OCI-LY7 (cell line): ENCODE measurements around the gene FAAP100. TPM values are rescaled to one million over a fixed set of nuclear protein-coding genes. Genes with fewer than 3 reads are reported as not detected.

Experiments used
- BruUV-seq: library from RNA; stranded (reverse); fragments of 400-500 nt; replicated peaks from 2 replicates; lab custom pipeline; 2021; lab: Mats Ljungman, UMichigan
- CTCF ChIA-PET: fragments of 300-600 bp; sonication (Branson Sonifier 250); formaldehyde crosslinking; loops from one replicate; lab custom pipeline; 2022; ENCODE audit warnings: antibody characterized with exemption; ENCODE audit not compliant: unreplicated experiment; lab: Charles Lee
- POLR2A ChIA-PET: fragments of 300-600 bp; sonication (Branson Sonifier 250); formaldehyde crosslinking; loops from one replicate; lab custom pipeline; 2022; ENCODE audit warnings: antibody characterized with exemption; lab: Charles Lee
- DNase-seq: peaks from one replicate; pipeline ENCODE4 v3.0.0-alpha.2; 2015; ENCODE audit warnings: low spot score
- H2AFZ ChIP-seq: fragments of 200-600 bp; sonication (generic), shearing (Covaris generic); 2 replicates; pipeline ENCODE4 v1.6.1; 2014; ENCODE audit warnings: mild to moderate bottlenecking, antibody characterized with exemption, low read length, moderate library complexity
- H3K27ac ChIP-seq: fragments of 200-600 bp; sonication (generic); 2 replicates; pipeline ENCODE4 v1.5.1; 2014; ENCODE audit warnings: mixed run types, low read depth, mild to moderate bottlenecking, moderate library complexity, low read length, inconsistent platforms; ENCODE audit not compliant: poor library complexity, severe bottlenecking
- H3K36me3 ChIP-seq: fragments of 200-600 bp; sonication (generic); 2 replicates; pipeline ENCODE4 v1.6.1; 2014; ENCODE audit warnings: mild to moderate bottlenecking, antibody characterized with exemption, low read length, moderate library complexity, mixed read lengths; ENCODE audit not compliant: insufficient read depth
- H3K4me1 ChIP-seq: fragments of 200-600 bp; sonication (generic); 2 replicates; pipeline ENCODE4 v1.5.1; 2014; ENCODE audit warnings: mild to moderate bottlenecking, low read length; ENCODE audit not compliant: insufficient read depth, poor library complexity, severe bottlenecking
- H3K4me2 ChIP-seq: fragments of 200-600 bp; sonication (generic); 2 replicates; pipeline ENCODE4 v1.6.1; 2014; ENCODE audit warnings: mild to moderate bottlenecking, low read length
- H3K4me3 ChIP-seq: fragments of 200-600 bp; sonication (generic); 2 replicates; pipeline ENCODE4 v1.5.1; 2014; ENCODE audit warnings: mild to moderate bottlenecking, low read depth, low read length; ENCODE audit not compliant: poor library complexity, severe bottlenecking
- H3K79me2 ChIP-seq: fragments of 200-600 bp; sonication (generic); 2 replicates; pipeline ENCODE4 v1.6.1; 2016; ENCODE audit warnings: low read depth, mild to moderate bottlenecking, low read length, moderate library complexity, mixed read lengths; ENCODE audit not compliant: insufficient read depth
- H3K9me2 ChIP-seq: fragments of 200-600 bp; sonication (generic); 2 replicates; pipeline ENCODE4 v1.6.1; 2016; ENCODE audit warnings: mild to moderate bottlenecking, low read length, mixed read lengths; ENCODE audit not compliant: insufficient read depth
- H3K9me3 ChIP-seq: fragments of 200-600 bp; sonication (generic); 2 replicates; pipeline ENCODE4 v1.6.1; 2014; ENCODE audit warnings: mild to moderate bottlenecking, mixed run types, low read length, mixed read lengths
- H4K20me1 ChIP-seq: fragments of 200-600 bp; sonication (generic); 2 replicates; pipeline ENCODE4 v1.6.1; 2014; ENCODE audit warnings: mild to moderate bottlenecking, antibody characterized with exemption, low read length, moderate library complexity, mixed read lengths; ENCODE audit not compliant: insufficient read depth
- EZH2phosphoT487 ChIP-seq: fragments of 200-600 bp; sonication (generic); IDR thresholded peaks from 2 replicates; pipeline ENCODE4 v1.6.1; 2018; ENCODE audit warnings: low read depth, borderline replicate concordance, mild to moderate bottlenecking, mixed run types, antibody characterized with exemption, low read length, moderate library complexity, mixed read lengths
- intact Hi-C: fragments of 100-400 bp; cut with micrococcal nuclease; formaldehyde crosslinking; loops from one replicate; pipeline ENCODE4 v1.10.0; 2022; ENCODE audit not compliant: unreplicated experiment
- total RNA-seq, 2 experiments: library from RNA; depleted of rRNA in 1 of 2; stranded (reverse); fragments of >200 nt in 1 of 2; shearing (Covaris generic) in 1 of 2; gene quantifications; 2 replicates each; pipeline ENCODE4 v1.2.3, GENCODE V29; 2014 to 2022
- TF ChIP-seq, protein P1 (sequence below): fragments of 200-600 bp; sonication (generic); conservative IDR thresholded peaks from 2 replicates; pipeline ENCODE4 v1.5.1; 2014; ENCODE audit warnings: mild to moderate bottlenecking, antibody characterized with exemption, low read length, moderate library complexity, mixed read lengths

The FAAP100 gene
- total RNA-seq, 2 experiments from 2014 or later, result 65.2 to 74.2 TPM

DNA sequence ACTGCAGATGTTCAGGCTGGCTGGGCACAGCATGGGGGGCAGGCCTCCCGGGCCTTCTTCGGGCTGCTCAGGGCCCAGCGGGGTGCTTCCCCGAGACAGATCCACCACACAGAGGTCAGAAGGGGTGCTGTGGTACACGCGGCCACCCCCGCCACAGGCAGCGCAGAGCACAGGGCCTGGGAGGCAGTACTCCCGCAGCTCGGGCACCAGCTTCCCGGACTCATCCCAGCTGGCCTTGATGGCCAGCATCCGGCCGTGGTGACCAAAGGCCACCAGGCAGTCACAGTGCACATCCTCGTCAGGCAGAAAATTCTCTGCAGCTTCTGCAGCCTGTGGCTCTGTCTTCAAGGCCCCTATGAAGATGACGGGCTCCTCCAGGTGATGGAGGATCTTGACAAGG lies 1.9 kb downstream of the FAAP100 start:
- Histone ChIP-seq H3K27ac (no peak overlapping the region), H2AFZ (no peak overlapping the region), H3K4me1 (peaks cover 21% of the 10 kb centered on the region), H3K9me3 (no peaks in the 10 kb centered on the region), H3K79me2 (peaks cover 9% of the 10 kb centered on the region; the same call in 1 of the 2 replicates), H3K4me2 (no peak overlapping the region), H3K9me2 (no peaks in the 10 kb centered on the region), H3K4me3 (no peak overlapping the region), H4K20me1 (no peaks in the 10 kb centered on the region), H3K36me3 (peaks cover 52% of the 10 kb centered on the region)
- POLR2A ChIA-PET, result interaction anchor here (2.7 kb wide), 1 partner anchor 32 kb away, joined by 15 read pairs; no protein-coding TSS in a partner anchor
- BruUV-seq, result no TSS peak
- intact Hi-C loops, result loop anchor here (5.0 kb wide), 1 partner anchor 87 kb away; the partner anchor contains the start of genes NPLOC4 and TSPAN10
- CTCF ChIA-PET, result no interaction called here
- DNase-seq, result no peak
- TF ChIP-seq EZH2phosphoT487, result no peak
- TF ChIP-seq, protein P1, sequence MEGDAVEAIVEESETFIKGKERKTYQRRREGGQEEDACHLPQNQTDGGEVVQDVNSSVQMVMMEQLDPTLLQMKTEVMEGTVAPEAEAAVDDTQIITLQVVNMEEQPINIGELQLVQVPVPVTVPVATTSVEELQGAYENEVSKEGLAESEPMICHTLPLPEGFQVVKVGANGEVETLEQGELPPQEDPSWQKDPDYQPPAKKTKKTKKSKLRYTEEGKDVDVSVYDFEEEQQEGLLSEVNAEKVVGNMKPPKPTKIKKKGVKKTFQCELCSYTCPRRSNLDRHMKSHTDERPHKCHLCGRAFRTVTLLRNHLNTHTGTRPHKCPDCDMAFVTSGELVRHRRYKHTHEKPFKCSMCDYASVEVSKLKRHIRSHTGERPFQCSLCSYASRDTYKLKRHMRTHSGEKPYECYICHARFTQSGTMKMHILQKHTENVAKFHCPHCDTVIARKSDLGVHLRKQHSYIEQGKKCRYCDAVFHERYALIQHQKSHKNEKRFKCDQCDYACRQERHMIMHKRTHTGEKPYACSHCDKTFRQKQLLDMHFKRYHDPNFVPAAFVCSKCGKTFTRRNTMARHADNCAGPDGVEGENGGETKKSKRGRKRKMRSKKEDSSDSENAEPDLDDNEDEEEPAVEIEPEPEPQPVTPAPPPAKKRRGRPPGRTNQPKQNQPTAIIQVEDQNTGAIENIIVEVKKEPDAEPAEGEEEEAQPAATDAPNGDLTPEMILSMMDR, result no peak

DNA sequence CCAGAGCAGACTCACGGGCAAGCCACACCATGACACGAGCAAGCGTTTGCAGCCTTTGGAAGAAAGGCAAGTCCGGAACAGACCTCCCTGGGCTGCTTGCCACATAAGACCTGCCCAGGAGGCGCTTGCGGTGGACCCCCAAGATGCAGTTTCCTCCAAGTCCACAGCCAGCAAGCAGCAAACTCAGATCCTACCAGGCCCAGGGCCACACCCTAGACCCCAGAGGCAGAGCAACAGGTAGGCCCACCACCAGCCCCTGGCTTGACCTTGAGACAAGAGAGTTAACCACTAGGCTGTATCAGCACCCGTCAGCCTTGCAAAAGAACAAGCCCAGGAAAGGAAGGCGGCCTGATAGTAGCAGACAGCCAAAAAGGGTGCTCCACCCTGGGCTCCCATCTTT lies 2.3 kb downstream of the FAAP100 start:
- Histone ChIP-seq H3K79me2 (peaks cover 9% of the 10 kb centered on the region; the same call in 1 of the 2 replicates), H3K27ac (no peak overlapping the region), H3K4me2 (no peak overlapping the region), H3K36me3 (peaks cover 56% of the 10 kb centered on the region), H2AFZ (no peak overlapping the region), H3K4me3 (no peak overlapping the region), H4K20me1 (no peaks in the 10 kb centered on the region), H3K4me1 (peaks cover 21% of the 10 kb centered on the region), H3K9me3 (no peaks in the 10 kb centered on the region), H3K9me2 (no peaks in the 10 kb centered on the region)
- POLR2A ChIA-PET, result no interaction called here
- CTCF ChIA-PET, result no interaction called here
- no TSS peak for BruUV-seq
- no peak for DNase-seq
- intact Hi-C loops, result loop anchor here (5.0 kb wide), 1 partner anchor 87 kb away; the partner anchor contains the start of genes NPLOC4 and TSPAN10
- TF ChIP-seq, protein P1, result no peak
- TF ChIP-seq EZH2phosphoT487, result no peak

DNA sequence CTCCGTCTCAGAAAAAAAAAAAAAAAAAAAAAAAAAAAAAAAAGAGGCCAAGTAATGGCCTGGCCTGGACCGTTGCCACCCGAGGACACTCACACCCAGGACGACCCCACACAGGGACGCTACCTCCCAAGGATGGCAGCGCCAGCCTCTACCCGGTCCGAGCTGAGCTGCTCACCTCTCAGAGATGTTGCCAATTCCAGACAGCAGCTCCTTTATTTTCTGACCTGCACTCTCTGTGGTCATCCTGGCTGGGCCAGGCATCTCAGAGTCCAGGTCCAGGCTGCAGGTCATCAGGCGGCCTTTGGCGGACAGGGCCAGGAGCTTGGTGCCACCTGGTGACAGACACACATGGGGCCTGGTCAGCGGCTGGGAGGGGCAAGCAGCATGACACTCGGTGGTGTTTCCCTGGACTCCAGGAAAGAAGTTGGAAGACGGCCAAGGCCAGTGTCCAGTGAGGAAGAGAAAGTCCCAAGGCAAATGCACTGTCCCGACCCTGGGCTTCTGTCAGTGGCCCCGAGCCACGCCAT lies 3.1 kb downstream of the FAAP100 start:
- Histone ChIP-seq H3K4me3 (no peak overlapping the region), H3K36me3 (peaks cover 61% of the 10 kb centered on the region), H3K4me2 (no peak overlapping the region), H3K9me2 (no peaks in the 10 kb centered on the region), H3K27ac (no peak overlapping the region), H3K79me2 (peaks cover 9% of the 10 kb centered on the region; the same call in 1 of the 2 replicates), H4K20me1 (no peaks in the 10 kb centered on the region), H3K9me3 (no peaks in the 10 kb centered on the region), H3K4me1 (peaks cover 17% of the 10 kb centered on the region), H2AFZ (no peak overlapping the region)
- intact Hi-C loops, result no loop called here
- ChIA-PET CTCF (no interaction called here), POLR2A (interaction anchor here (0.5 to 0.6 kb wide), 2 partner anchors 76 to 313 kb away, joined by 3 to 6 read pairs; no protein-coding TSS in a partner anchor)
- DNase-seq, result no peak
- no TSS peak for BruUV-seq
- no peak for TF ChIP-seq EZH2phosphoT487
- TF ChIP-seq, protein P1, result no peak
